K562 (cell line): Measurements from ENCODE around the gene RNF44.

Experiments
- DPF2 ChIP-seq: fragments of 450-650 bp; IDR thresholded peaks from 2 replicates; pipeline ENCODE4 v1.6.1; 2016
- EGR1 ChIP-seq: fragments of 450-650 bp; conservative IDR thresholded peaks from 2 replicates; pipeline ENCODE4 v1.6.1; 2017; ENCODE audit warnings: mild to moderate bottlenecking
- EP300 ChIP-seq: IDR thresholded peaks from 2 replicates; pipeline ENCODE4 v1.6.1; 2012; ENCODE audit warnings: low read length, improper control_type of control experiment
- EZH2 ChIP-seq: IDR thresholded peaks from 2 replicates; pipeline ENCODE4 v1.6.1; 2012; ENCODE audit warnings: low read depth, mild to moderate bottlenecking, inconsistent platforms, low read length, borderline replicate concordance
- HMG20A ChIP-seq: fragments of 450-650 bp; formaldehyde crosslinking; conservative IDR thresholded peaks from 2 replicates; pipeline ENCODE4 v1.4.0; 2020; ENCODE audit warnings: mild to moderate bottlenecking, mixed read lengths
- TCF7L2 ChIP-seq: fragments of 150-350 bp; IDR thresholded peaks from 2 replicates; pipeline ENCODE4 v1.6.1; 2016; ENCODE audit warnings: low read depth, mild to moderate bottlenecking, low read length, moderate library complexity
- ZBTB7A ChIP-seq: IDR thresholded peaks from 2 replicates; pipeline ENCODE4 v1.6.1; 2011; ENCODE audit warnings: low read depth, mild to moderate bottlenecking, low read length, moderate library complexity, borderline replicate concordance; ENCODE audit not compliant: control insufficient read depth
- TF ChIP-seq, protein P1 (sequence below): sonication (generic); formaldehyde crosslinking; IDR thresholded peaks from 2 replicates; pipeline ENCODE4 v1.8.1; 2023; ENCODE audit warnings: mild to moderate bottlenecking, missing genetic modification reagents
- TF ChIP-seq, protein P2 (sequence below), 2 experiments: fragments of 450-650 bp; formaldehyde crosslinking in 1 of 2; IDR thresholded peaks; 2 replicates each; pipeline versions ENCODE4 v1.4.0 to v1.6.1; 2014 to 2020; ENCODE audit warnings: mild to moderate bottlenecking in 2 of 2, borderline replicate concordance in 1 of 2, low read depth in 1 of 2

DNA sequence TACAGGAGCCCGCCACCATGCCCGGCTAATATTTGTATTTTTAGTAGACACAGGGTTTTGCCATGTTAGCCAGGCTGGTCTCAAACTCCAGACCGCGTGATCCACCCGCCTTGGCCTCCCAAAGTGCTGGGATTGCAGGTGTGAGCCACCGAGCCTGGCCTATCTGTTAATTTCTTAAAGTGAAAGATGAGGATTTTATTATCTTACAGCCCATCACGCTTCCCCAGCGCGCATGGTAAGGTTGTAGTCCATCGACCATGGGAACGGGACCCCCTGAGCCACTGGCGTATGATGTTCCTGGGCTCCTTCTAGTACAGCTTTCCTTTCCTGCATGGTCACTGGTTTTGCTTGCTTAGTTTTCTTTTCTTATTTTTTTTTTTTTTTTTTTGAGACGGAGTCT is 20.6 kb upstream of the RNF44 start:
- TF ChIP-seq EGR1 (no peak), EP300 (no peak), HMG20A (CRISPR knock-in tag) (no peak), DPF2 (no peak), ZBTB7A (no peak), TCF7L2 (no peak), EZH2 (no peak)
- TF ChIP-seq, protein P1, sequence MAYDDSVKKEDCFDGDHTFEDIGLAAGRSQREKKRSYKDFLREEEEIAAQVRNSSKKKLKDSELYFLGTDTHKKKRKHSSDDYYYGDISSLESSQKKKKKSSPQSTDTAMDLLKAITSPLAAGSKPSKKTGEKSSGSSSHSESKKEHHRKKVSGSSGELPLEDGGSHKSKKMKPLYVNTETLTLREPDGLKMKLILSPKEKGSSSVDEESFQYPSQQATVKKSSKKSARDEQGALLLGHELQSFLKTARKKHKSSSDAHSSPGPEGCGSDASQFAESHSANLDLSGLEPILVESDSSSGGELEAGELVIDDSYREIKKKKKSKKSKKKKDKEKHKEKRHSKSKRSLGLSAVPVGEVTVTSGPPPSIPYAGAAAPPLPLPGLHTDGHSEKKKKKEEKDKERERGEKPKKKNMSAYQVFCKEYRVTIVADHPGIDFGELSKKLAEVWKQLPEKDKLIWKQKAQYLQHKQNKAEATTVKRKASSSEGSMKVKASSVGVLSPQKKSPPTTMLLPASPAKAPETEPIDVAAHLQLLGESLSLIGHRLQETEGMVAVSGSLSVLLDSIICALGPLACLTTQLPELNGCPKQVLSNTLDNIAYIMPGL (CRISPR knock-in tag): no peak
- TF ChIP-seq, protein P2, sequence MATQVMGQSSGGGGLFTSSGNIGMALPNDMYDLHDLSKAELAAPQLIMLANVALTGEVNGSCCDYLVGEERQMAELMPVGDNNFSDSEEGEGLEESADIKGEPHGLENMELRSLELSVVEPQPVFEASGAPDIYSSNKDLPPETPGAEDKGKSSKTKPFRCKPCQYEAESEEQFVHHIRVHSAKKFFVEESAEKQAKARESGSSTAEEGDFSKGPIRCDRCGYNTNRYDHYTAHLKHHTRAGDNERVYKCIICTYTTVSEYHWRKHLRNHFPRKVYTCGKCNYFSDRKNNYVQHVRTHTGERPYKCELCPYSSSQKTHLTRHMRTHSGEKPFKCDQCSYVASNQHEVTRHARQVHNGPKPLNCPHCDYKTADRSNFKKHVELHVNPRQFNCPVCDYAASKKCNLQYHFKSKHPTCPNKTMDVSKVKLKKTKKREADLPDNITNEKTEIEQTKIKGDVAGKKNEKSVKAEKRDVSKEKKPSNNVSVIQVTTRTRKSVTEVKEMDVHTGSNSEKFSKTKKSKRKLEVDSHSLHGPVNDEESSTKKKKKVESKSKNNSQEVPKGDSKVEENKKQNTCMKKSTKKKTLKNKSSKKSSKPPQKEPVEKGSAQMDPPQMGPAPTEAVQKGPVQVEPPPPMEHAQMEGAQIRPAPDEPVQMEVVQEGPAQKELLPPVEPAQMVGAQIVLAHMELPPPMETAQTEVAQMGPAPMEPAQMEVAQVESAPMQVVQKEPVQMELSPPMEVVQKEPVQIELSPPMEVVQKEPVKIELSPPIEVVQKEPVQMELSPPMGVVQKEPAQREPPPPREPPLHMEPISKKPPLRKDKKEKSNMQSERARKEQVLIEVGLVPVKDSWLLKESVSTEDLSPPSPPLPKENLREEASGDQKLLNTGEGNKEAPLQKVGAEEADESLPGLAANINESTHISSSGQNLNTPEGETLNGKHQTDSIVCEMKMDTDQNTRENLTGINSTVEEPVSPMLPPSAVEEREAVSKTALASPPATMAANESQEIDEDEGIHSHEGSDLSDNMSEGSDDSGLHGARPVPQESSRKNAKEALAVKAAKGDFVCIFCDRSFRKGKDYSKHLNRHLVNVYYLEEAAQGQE (IDR thresholded peaks at IDR 0.05; ENCODE audit: borderline replicate concordance): no peak
- TF ChIP-seq, protein P2 (CRISPR knock-in tag; IDR thresholded peaks at IDR 0.05; ENCODE audit: low read depth): no peak
